Neural cell (in vitro differentiated cells): ENCODE results near the gene CTNNA2. TPM values are rescaled to one million over a fixed set of nuclear protein-coding genes. Genes with fewer than 3 reads are reported as not detected.

Experiments used
- H2AFZ ChIP-seq: fragments of 200-600, 300-800 bp; sonication (generic), shearing (Covaris generic); 2 replicates; pipeline ENCODE4 v1.6.0; 2014; ENCODE audit warnings: low read depth, mild to moderate bottlenecking, antibody characterized with exemption, low read length, moderate library complexity
- H3F3A ChIP-seq: fragments of 200-600 bp; shearing (Covaris generic); 2 replicates; pipeline ENCODE4 v1.6.1; 2016; ENCODE audit warnings: mild to moderate bottlenecking, moderate library complexity, mixed read lengths, antibody characterized with exemption, low read length; ENCODE audit not compliant: insufficient read depth, poor library complexity, severe bottlenecking
- H3K27ac ChIP-seq: fragments of 200-600, 300-800 bp; sonication (generic), shearing (Covaris generic); 2 replicates; pipeline ENCODE4 v1.5.1; 2014; ENCODE audit warnings: mild to moderate bottlenecking, low read length, moderate library complexity
- H3K27me3 ChIP-seq: fragments of 300-800, 200-600 bp; sonication (generic), shearing (Covaris generic); 2 replicates; pipeline ENCODE4 v1.6.0; 2014; ENCODE audit warnings: mild to moderate bottlenecking, low read depth, low read length, moderate library complexity; ENCODE audit not compliant: insufficient read depth
- H3K36me3 ChIP-seq: fragments of 300-800, 200-600 bp; sonication (generic), shearing (Covaris generic); 2 replicates; pipeline ENCODE4 v1.5.1; 2014; ENCODE audit warnings: mild to moderate bottlenecking, antibody characterized with exemption, low read length, moderate library complexity; ENCODE audit not compliant: insufficient read depth
- H3K4me2 ChIP-seq: fragments of 300-800, 200-600 bp; sonication (generic), shearing (Covaris generic); 2 replicates; pipeline ENCODE4 v1.6.0; 2014; ENCODE audit warnings: mild to moderate bottlenecking, low read length
- H3K4me3 ChIP-seq: fragments of 300-800, 200-600 bp; sonication (generic), shearing (Covaris generic); 2 replicates; pipeline ENCODE4 v1.5.1; 2014; ENCODE audit warnings: mild to moderate bottlenecking, low read length, moderate library complexity
- H3K79me2 ChIP-seq: fragments of 200-600 bp; shearing (Covaris generic); replicated peaks from 2 replicates; pipeline ENCODE4 v1.6.0; 2014; ENCODE audit warnings: mild to moderate bottlenecking, low read length, moderate library complexity; ENCODE audit not compliant: insufficient read depth
- H3K9ac ChIP-seq: fragments of 300-800, 200-600 bp; sonication (generic), shearing (Covaris generic); 2 replicates; pipeline ENCODE4 v1.6.1; 2016; ENCODE audit warnings: mild to moderate bottlenecking, low read length, mixed read lengths
- H3K9me2 ChIP-seq: fragments of 200-600 bp; shearing (Covaris generic); 2 replicates; pipeline ENCODE4 v1.6.1; 2016; ENCODE audit warnings: mild to moderate bottlenecking, low read length, mixed read lengths; ENCODE audit not compliant: insufficient read depth
- H3K9me3 ChIP-seq: fragments of 200-600, 300-800 bp; sonication (generic), shearing (Covaris generic); 2 replicates; pipeline ENCODE4 v1.6.1; 2016; ENCODE audit warnings: mild to moderate bottlenecking, mixed run types, low read length, moderate library complexity, mixed read lengths
- H4K20me1 ChIP-seq: fragments of 200-600 bp; shearing (Covaris generic); 2 replicates; pipeline ENCODE4 v1.6.1; 2016; ENCODE audit warnings: mild to moderate bottlenecking, mixed run types; ENCODE audit not compliant: insufficient read depth
- EP300 ChIP-seq: fragments of 450-650 bp; conservative IDR thresholded peaks from 2 replicates; pipeline ENCODE4 v1.6.1; 2014; ENCODE audit warnings: antibody characterized with exemption, mild to moderate bottlenecking, moderate library complexity; ENCODE audit not compliant: poor library complexity, severe bottlenecking
- EZH2 ChIP-seq: fragments of 200-600, 300-800 bp; shearing (Covaris generic), sonication (generic); IDR thresholded peaks from 2 replicates; pipeline ENCODE4 v1.6.1; 2014; ENCODE audit warnings: antibody characterized with exemption, low read length, borderline replicate concordance, mild to moderate bottlenecking; ENCODE audit not compliant: insufficient read depth, poor library complexity, severe bottlenecking
- MXI1 ChIP-seq: fragments of 450-650 bp; conservative IDR thresholded peaks from 2 replicates; pipeline ENCODE4 v1.6.1; 2014; ENCODE audit warnings: antibody characterized with exemption, mild to moderate bottlenecking; ENCODE audit not compliant: poor library complexity, severe bottlenecking
- POLR2AphosphoS5 ChIP-seq: IDR thresholded peaks from 2 replicates; pipeline ENCODE4 v1.6.1; 2012
- RAD21 ChIP-seq: fragments of 450-650 bp; conservative IDR thresholded peaks from 2 replicates; pipeline ENCODE4 v1.6.1; 2014; ENCODE audit warnings: antibody characterized with exemption, mild to moderate bottlenecking, moderate library complexity
- SMC3 ChIP-seq: fragments of 450-650 bp; conservative IDR thresholded peaks from 2 replicates; pipeline ENCODE4 v1.6.1; 2014; ENCODE audit warnings: antibody characterized with exemption, mild to moderate bottlenecking, moderate library complexity; ENCODE audit not compliant: poor library complexity
- TAF1 ChIP-seq: IDR thresholded peaks from 2 replicates; pipeline ENCODE4 v1.6.1; 2012; ENCODE audit warnings: low read depth
- polyA plus RNA-seq: library from polyadenylated mRNA; depleted of rRNA; stranded (reverse); fragments of >200 nt; gene quantifications from 2 replicates; pipeline ENCODE4 v1.2.3, GENCODE V29; 2014
- TF ChIP-seq, protein P1 (sequence below): IDR thresholded peaks from 2 replicates; pipeline ENCODE4 v1.6.1; 2012; ENCODE audit warnings: borderline replicate concordance
- TF ChIP-seq, protein P2 (sequence below): fragments of 450-650 bp; IDR thresholded peaks from 2 replicates; pipeline ENCODE4 v1.5.1; 2014; ENCODE audit warnings: antibody characterized with exemption, mild to moderate bottlenecking, moderate library complexity; ENCODE audit not compliant: poor library complexity, severe bottlenecking

Gene CTNNA2
- polyA plus RNA-seq, 1 donor from 2014 or later, result 194 TPM

GRCh38 chr2:79824086-79824786 lies 311.4 kb downstream of the CTNNA2 start:
- Histone ChIP-seq H3F3A (no peaks in the 10 kb centered on the region), H3K9ac (no peak overlapping the region), H3K4me3 (no peak overlapping the region), H3K9me3 (no peaks in the 10 kb centered on the region), H4K20me1 (no peaks in the 10 kb centered on the region), H3K27ac (no peak overlapping the region), H3K4me2 (no peak overlapping the region), H3K27me3 (no peaks in the 10 kb centered on the region), H3K9me2 (no peaks in the 10 kb centered on the region), H3K36me3 (no peaks in the 10 kb centered on the region), H2AFZ (no peak overlapping the region), H3K79me2 (no peaks in the 10 kb centered on the region)
- TF ChIP-seq TAF1, result no peak
- no peak for TF ChIP-seq EP300
- TF ChIP-seq, protein P1, sequence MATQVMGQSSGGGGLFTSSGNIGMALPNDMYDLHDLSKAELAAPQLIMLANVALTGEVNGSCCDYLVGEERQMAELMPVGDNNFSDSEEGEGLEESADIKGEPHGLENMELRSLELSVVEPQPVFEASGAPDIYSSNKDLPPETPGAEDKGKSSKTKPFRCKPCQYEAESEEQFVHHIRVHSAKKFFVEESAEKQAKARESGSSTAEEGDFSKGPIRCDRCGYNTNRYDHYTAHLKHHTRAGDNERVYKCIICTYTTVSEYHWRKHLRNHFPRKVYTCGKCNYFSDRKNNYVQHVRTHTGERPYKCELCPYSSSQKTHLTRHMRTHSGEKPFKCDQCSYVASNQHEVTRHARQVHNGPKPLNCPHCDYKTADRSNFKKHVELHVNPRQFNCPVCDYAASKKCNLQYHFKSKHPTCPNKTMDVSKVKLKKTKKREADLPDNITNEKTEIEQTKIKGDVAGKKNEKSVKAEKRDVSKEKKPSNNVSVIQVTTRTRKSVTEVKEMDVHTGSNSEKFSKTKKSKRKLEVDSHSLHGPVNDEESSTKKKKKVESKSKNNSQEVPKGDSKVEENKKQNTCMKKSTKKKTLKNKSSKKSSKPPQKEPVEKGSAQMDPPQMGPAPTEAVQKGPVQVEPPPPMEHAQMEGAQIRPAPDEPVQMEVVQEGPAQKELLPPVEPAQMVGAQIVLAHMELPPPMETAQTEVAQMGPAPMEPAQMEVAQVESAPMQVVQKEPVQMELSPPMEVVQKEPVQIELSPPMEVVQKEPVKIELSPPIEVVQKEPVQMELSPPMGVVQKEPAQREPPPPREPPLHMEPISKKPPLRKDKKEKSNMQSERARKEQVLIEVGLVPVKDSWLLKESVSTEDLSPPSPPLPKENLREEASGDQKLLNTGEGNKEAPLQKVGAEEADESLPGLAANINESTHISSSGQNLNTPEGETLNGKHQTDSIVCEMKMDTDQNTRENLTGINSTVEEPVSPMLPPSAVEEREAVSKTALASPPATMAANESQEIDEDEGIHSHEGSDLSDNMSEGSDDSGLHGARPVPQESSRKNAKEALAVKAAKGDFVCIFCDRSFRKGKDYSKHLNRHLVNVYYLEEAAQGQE, result no peak
- TF ChIP-seq, protein P2, sequence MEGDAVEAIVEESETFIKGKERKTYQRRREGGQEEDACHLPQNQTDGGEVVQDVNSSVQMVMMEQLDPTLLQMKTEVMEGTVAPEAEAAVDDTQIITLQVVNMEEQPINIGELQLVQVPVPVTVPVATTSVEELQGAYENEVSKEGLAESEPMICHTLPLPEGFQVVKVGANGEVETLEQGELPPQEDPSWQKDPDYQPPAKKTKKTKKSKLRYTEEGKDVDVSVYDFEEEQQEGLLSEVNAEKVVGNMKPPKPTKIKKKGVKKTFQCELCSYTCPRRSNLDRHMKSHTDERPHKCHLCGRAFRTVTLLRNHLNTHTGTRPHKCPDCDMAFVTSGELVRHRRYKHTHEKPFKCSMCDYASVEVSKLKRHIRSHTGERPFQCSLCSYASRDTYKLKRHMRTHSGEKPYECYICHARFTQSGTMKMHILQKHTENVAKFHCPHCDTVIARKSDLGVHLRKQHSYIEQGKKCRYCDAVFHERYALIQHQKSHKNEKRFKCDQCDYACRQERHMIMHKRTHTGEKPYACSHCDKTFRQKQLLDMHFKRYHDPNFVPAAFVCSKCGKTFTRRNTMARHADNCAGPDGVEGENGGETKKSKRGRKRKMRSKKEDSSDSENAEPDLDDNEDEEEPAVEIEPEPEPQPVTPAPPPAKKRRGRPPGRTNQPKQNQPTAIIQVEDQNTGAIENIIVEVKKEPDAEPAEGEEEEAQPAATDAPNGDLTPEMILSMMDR, result no peak
- TF ChIP-seq EZH2, result no peak
- TF ChIP-seq MXI1, result no peak
- TF ChIP-seq RAD21, result no peak
- no peak for TF ChIP-seq POLR2AphosphoS5
- no peak for TF ChIP-seq SMC3

GRCh38 chr2:79827881-79828280 lies 315.0 kb downstream of the CTNNA2 start:
- Histone ChIP-seq H3K36me3 (no peaks in the 10 kb centered on the region), H3F3A (no peaks in the 10 kb centered on the region), H3K9ac (no peak overlapping the region), H3K79me2 (no peaks in the 10 kb centered on the region), H3K4me3 (no peak overlapping the region), H2AFZ (no peak overlapping the region), H3K27ac (no peak overlapping the region), H3K9me2 (no peaks in the 10 kb centered on the region), H3K9me3 (no peaks in the 10 kb centered on the region), H4K20me1 (no peaks in the 10 kb centered on the region), H3K27me3 (no peaks in the 10 kb centered on the region), H3K4me2 (no peak overlapping the region)
- TF ChIP-seq, protein P2, result no peak
